GM12874 (cell line): Measurements from ENCODE around the gene SYNC.

Experiments used
- CTCF ChIP-seq: IDR thresholded peaks from 2 replicates; pipeline ENCODE4 v1.5.1; 2011; ENCODE audit warnings: low read depth, mild to moderate bottlenecking, control low read depth, low read length, moderate library complexity; ENCODE audit not compliant: insufficient read depth

The SYNC gene

GRCh38 chr1:32713081-32713480 is 10.5 kb upstream of the SYNC start:
- no peak for TF ChIP-seq CTCF

- peak; percentile 24; the same call in 1 of the 2 replicates for TF ChIP-seq CTCF
Measured at GRCh38 chr1:32709476-32709875, 6.9 kb upstream of the SYNC start.

- no peak for TF ChIP-seq CTCF
Measured at GRCh38 chr1:32709075-32709474, 6.5 kb upstream of the SYNC start.

GRCh38 chr1:32706491-32706890 is 3.9 kb upstream of the SYNC start:
- no peak for TF ChIP-seq CTCF

- TF ChIP-seq CTCF = no peak
Measured at GRCh38 chr1:32705516-32705915, 2.9 kb upstream of the SYNC start.

GRCh38 chr1:32703479-32704291 is 1.1 kb upstream of the SYNC start:
- no peak for TF ChIP-seq CTCF

- TF ChIP-seq CTCF = no peak
Measured at GRCh38 chr1:32701951-32702598, 495 bp downstream of the SYNC start.
